ENCODE results near the gene EIF2B1. TPM values are rescaled to one million over a fixed set of nuclear protein-coding genes. Genes with fewer than 3 reads are reported as not detected.
A peak's percentile ranks its signal among the peaks of the same experiment; 100 is the strongest.

EIF2B1 gene
- polyA plus RNA-seq, 3 donors: 55.7 to 73.4 (median 69.3) TPM

GRCh38 chr12:123675436-123675835 lies 42.0 kb upstream of the EIF2B1 start:
- no peaks in the 10 kb centered on the region for H3K9me3 Mint-ChIP-seq
- Histone ChIP-seq H3K79me2 (ENCODE audit: insufficient read depth, low read length) (no peaks in the 10 kb centered on the region), H3K4me2 (replicated peaks; ENCODE audit: extremely low read depth, low read length, poor library complexity, severe bottlenecking) (no peak overlapping the region), H3K36me3 (replicated peaks in 1 of 2; ENCODE audit: control insufficient read depth in 1 of 2, insufficient read depth in 2 of 2, low read length in 2 of 2) (no peaks in the 10 kb centered on the region), H3K27ac (ENCODE audit: low read depth in 1 of 2, low read length in 2 of 2) (no peak overlapping the region), H3K9ac (ENCODE audit: insufficient read depth, low read length, poor library complexity, severe bottlenecking) (no peak overlapping the region), H3K4me1 (ENCODE audit: control insufficient read depth in 1 of 2, insufficient read depth in 2 of 2, low read length in 2 of 2) (peaks cover 8 to 14% of the 10 kb centered on the region in 2 donors), H3K27me3 (ENCODE audit: control insufficient read depth in 2 of 2, insufficient read depth in 2 of 2, low read length in 2 of 2) (no peaks in the 10 kb centered on the region), H3K9me3 (replicated peaks in 1 of 2; ENCODE audit: control insufficient read depth in 1 of 2, insufficient read depth in 1 of 2, low read length in 2 of 2) (no peaks in the 10 kb centered on the region), H4K20me1 (ENCODE audit: insufficient read depth, low read length) (no peaks in the 10 kb centered on the region), H2AFZ (ENCODE audit: insufficient read depth, low read depth, low read length, poor library complexity, severe bottlenecking) (no peak overlapping the region), H3K4me3 (replicated peaks in 1 of 3; ENCODE audit: low read depth in 2 of 3, low read length in 3 of 3) (no peak overlapping the region)
- WGBS (ENCODE audit: insufficient coverage): no CpG with 5 or more reads among the region's 1 CpG
- peaks cover 0 to 1% of the 10 kb centered on the region in 2 donors for H3K36me3 Mint-ChIP-seq
- H3K27me3 Mint-ChIP-seq (ENCODE audit: low read depth in 3 of 3): peaks cover 0 to 2% (median 0%) of the 10 kb centered on the region in 3 donors
- intact Hi-C loops (cut with micrococcal nuclease): no loop called here
- DNase-seq: no peak
- no peak overlapping the region for H3K27ac Mint-ChIP-seq
- peaks cover 10% of the 10 kb centered on the region for H3K4me1 Mint-ChIP-seq
- no peak for TF ChIP-seq CTCF (IDR thresholded peaks at IDR 0.05)
- no peak overlapping the region for H3K4me3 Mint-ChIP-seq

GRCh38 chr12:123671876-123672275 lies 38.4 kb upstream of the EIF2B1 start:
- no peak overlapping the region for H3K27ac Mint-ChIP-seq
- H3K79me2 ChIP-seq (ENCODE audit: insufficient read depth, low read length): no peaks in the 10 kb centered on the region
- H4K20me1 ChIP-seq (ENCODE audit: insufficient read depth, low read length): no peaks in the 10 kb centered on the region
- no peak overlapping the region for H3K27ac ChIP-seq (ENCODE audit: low read depth in 1 of 2, low read length in 2 of 2)
- no peak overlapping the region for H3K9ac ChIP-seq (ENCODE audit: insufficient read depth, low read length, poor library complexity, severe bottlenecking)
- no peak for TF ChIP-seq CTCF (IDR thresholded peaks at IDR 0.05)
- peak overlapping the region in 1 of 3 experiments; percentile 96 for H3K4me3 ChIP-seq (replicated peaks in 1 of 3; ENCODE audit: low read depth in 2 of 3, low read length in 3 of 3)
- 100% methylated on average over 3 of the region's 6 CpGs for WGBS (ENCODE audit: insufficient coverage)
- no peaks in the 10 kb centered on the region for H3K9me3 ChIP-seq (replicated peaks in 1 of 2; ENCODE audit: control insufficient read depth in 1 of 2, insufficient read depth in 1 of 2, low read length in 2 of 2)
- H2AFZ ChIP-seq (ENCODE audit: insufficient read depth, low read depth, low read length, poor library complexity, severe bottlenecking): peak overlapping the region; percentile 100
- H3K27me3 Mint-ChIP-seq (ENCODE audit: low read depth in 3 of 3): peaks cover 0 to 4% (median 0%) of the 10 kb centered on the region in 3 donors
- no peaks in the 10 kb centered on the region for H3K36me3 ChIP-seq (replicated peaks in 1 of 2; ENCODE audit: control insufficient read depth in 1 of 2, insufficient read depth in 2 of 2, low read length in 2 of 2)
- peak overlapping the region; percentile 99 for H3K4me2 ChIP-seq (replicated peaks; ENCODE audit: extremely low read depth, low read length, poor library complexity, severe bottlenecking)
- intact Hi-C loops (cut with micrococcal nuclease): loop anchor here in 1 of 2 donors (5.0 kb wide), 1 partner anchor 40 kb away; the partner anchor contains the start of gene ATP6V0A2
- H3K4me3 Mint-ChIP-seq: peak overlapping the region in 1 of 2 donors; percentile 88
- no peaks in the 10 kb centered on the region for H3K27me3 ChIP-seq (ENCODE audit: control insufficient read depth in 2 of 2, insufficient read depth in 2 of 2, low read length in 2 of 2)
- peaks cover 8 to 14% of the 10 kb centered on the region in 2 donors for H3K4me1 ChIP-seq (ENCODE audit: control insufficient read depth in 1 of 2, insufficient read depth in 2 of 2, low read length in 2 of 2)
- no peak for DNase-seq
- H3K9me3 Mint-ChIP-seq: no peaks in the 10 kb centered on the region
- peaks cover 0 to 1% of the 10 kb centered on the region in 2 donors for H3K36me3 Mint-ChIP-seq
- H3K4me1 Mint-ChIP-seq: peaks cover 10% of the 10 kb centered on the region
